Large intestine (tissue), 3 donors: ENCODE data around the gene ADGRG3. TPM values are rescaled to one million over a fixed set of nuclear protein-coding genes. Genes with fewer than 3 reads are reported as not detected.
"Not testable (repeated sequence)": the region's sequence is repeated elsewhere in the genome, so short reads cannot be mapped to it uniquely, and the experiment has no call there.

Source experiments
- DNase-seq, 2 donors: peaks; one replicate each; pipeline versions ENCODE4 v3.0.0 to v3.0.0-alpha.2; 2013
- H3K27ac ChIP-seq: one replicate; pipeline ENCODE4 v1.5.1; 2013; ENCODE audit warnings: low read length
- H3K27me3 ChIP-seq: 2 replicates; pipeline ENCODE4 v1.6.1; 2013; ENCODE audit warnings: low read length; ENCODE audit not compliant: control insufficient read depth, insufficient read depth
- H3K36me3 ChIP-seq: 2 replicates; pipeline ENCODE4 v1.6.1; 2013; ENCODE audit warnings: low read length; ENCODE audit not compliant: control insufficient read depth, insufficient read depth
- H3K4me1 ChIP-seq: one replicate; pipeline ENCODE4 v1.6.1; 2013; ENCODE audit warnings: low read length; ENCODE audit not compliant: control insufficient read depth, insufficient read depth
- H3K4me3 ChIP-seq: one replicate; pipeline ENCODE4 v1.5.1; 2013; ENCODE audit warnings: low read length
- H3K9me3 ChIP-seq: one replicate; pipeline ENCODE4 v1.6.1; 2013; ENCODE audit warnings: mild to moderate bottlenecking, low read depth, low read length, moderate library complexity; ENCODE audit not compliant: control insufficient read depth
- WGBS: methylation state at CpG from one replicate; pipeline ENCODE4 v1.1.5; 2013; ENCODE audit warnings: low lambda C conversion rate; ENCODE audit not compliant: insufficient coverage; 5-methylcytosine and 5-hydroxymethylcytosine counted together
- polyA plus RNA-seq: library from polyadenylated mRNA; unstranded; fragments of 120-200 nt; gene quantifications from one replicate; pipeline ENCODE4 v1.2.1, GENCODE V29; 2013

Gene ADGRG3
- polyA plus RNA-seq, 1 donor = 1.7 TPM

DNA sequence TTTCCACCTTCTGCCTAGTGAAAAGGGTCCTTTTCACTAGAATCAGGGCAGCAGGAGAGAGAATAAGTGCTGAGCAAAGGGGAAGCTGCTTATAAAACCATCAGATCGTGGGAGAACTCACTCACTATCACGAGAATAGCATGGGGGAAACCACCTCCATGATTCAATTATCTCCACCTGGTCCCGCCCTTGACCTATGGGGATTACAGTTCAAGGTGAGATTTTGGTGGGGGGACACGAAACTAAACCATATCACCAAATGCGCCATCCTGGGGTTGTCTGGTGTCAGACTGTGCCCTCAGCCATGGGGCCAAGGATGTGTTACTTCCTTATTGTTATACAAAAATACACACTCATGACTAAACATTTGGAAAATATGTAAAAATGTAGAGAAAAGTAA, 57.0 kb downstream of the ADGRG3 start:
- no peak for DNase-seq
- WGBS = 80% methylated on average over 1 of the region's 5 CpGs
- H3K27me3 ChIP-seq = no peaks in the 10 kb centered on the region
- no peak overlapping the region for H3K4me3 ChIP-seq
- no peaks in the 10 kb centered on the region for H3K4me1 ChIP-seq
- H3K36me3 ChIP-seq = no peaks in the 10 kb centered on the region
- H3K9me3 ChIP-seq = no peaks in the 10 kb centered on the region
- H3K27ac ChIP-seq = no peak overlapping the region

DNA sequence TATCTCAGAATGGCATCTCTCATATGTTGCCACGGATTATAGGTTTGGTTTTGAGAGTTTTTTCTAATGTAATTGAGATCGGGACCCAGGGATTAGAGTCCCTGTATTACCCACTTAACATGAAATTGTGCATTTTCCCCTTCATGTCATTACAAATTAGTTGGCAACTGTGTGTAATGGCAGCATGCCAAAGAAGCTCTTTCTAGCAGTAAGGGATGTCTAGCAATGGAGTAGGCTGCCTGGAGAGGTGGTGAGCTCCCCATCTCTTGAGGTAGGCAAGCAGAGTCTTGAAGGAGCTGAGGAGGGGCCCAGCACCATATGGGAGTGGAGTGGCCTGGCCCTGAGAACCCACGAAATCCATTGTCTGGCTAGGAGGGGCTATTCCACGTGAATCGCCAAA, 57.4 kb downstream of the ADGRG3 start:
- no peak for DNase-seq
- no peaks in the 10 kb centered on the region for H3K4me1 ChIP-seq
- WGBS = no CpG with 5 or more reads among the region's 5 CpGs
- H3K4me3 ChIP-seq = no peak overlapping the region
- no peaks in the 10 kb centered on the region for H3K9me3 ChIP-seq
- H3K27ac ChIP-seq = no peak overlapping the region
- H3K27me3 ChIP-seq = no peaks in the 10 kb centered on the region
- no peaks in the 10 kb centered on the region for H3K36me3 ChIP-seq

DNA sequence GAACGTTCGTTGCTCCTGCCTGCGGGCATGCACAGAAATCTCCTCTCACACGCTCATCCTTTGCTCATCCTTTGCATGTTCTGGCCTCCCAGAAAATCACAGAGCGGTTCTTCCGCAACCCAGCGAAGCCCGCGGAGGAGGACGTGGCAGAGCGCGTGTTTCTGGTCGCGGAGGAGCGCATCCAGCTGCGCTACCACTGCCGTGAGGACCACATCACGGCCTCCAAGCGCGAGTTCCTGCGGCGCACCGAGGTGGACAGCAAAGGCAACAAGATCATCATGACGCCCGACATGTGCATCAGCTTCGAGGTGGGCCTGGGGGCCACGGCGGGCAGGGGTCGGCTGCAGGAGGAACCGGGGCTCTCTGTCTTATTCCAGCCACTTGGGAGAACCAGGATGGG, 57.9 kb downstream of the ADGRG3 start:
- Histone ChIP-seq H3K36me3 (no peaks in the 10 kb centered on the region), H3K4me1 (no peaks in the 10 kb centered on the region), H3K27ac (no peak overlapping the region), H3K27me3 (no peaks in the 10 kb centered on the region), H3K4me3 (no peak overlapping the region), H3K9me3 (no peaks in the 10 kb centered on the region)
- no peak for DNase-seq
- WGBS = 100% methylated on average over 2 of the region's 30 CpGs

DNA sequence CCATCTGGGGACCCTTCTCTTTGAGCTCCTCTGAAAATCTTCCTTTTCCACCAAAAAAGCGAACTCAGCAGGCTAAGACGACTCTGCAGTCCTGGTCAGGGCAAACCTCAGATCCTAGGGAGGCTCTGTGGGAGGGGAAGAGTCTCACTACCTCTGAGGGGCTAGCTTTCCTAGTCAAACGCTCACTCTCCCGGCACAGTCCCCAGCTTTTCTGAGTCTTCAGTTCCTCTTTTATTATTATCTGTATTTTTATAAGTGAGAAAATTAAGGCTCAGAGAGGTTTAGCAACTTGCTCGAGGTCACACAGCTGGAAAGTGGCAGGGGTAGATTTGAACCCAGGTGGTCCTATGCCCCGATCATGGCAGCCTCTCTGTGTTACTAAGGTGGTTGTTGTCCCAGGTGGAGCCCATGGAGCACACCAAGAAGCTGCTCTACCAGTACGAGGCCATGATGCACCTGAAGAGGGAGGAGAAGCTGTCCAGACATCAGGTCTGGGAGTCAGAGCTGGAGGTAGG, 58.4 kb downstream of the ADGRG3 start:
- H3K4me1 ChIP-seq = no peaks in the 10 kb centered on the region
- no peaks in the 10 kb centered on the region for H3K9me3 ChIP-seq
- no peaks in the 10 kb centered on the region for H3K36me3 ChIP-seq
- H3K27ac ChIP-seq = no peak overlapping the region
- WGBS = no CpG with 5 or more reads among the region's 7 CpGs
- DNase-seq = no peak
- H3K4me3 ChIP-seq = no peak overlapping the region
- no peaks in the 10 kb centered on the region for H3K27me3 ChIP-seq

DNA sequence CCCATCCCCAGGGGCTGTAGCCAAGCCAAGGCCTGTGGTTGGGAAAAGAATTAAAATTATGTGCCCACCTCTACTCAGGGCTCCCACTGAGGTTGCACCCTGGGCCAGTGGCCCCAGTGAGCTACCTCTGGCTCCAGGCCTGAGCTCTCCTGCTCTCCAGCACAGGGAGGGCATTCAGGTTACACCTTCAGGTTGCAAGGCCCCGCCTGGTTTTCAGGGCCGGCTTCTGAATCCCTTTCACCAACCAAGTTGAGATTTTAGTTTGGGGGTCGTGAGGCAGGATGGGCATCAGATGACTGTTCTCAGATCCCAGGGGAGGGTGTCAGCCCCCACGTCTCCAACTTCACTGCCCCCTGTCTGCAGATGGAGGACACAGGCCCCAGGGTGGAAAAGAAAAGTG, 59.5 kb downstream of the ADGRG3 start:
- Histone ChIP-seq H3K27me3 (no peaks in the 10 kb centered on the region), H3K4me1 (no peaks in the 10 kb centered on the region), H3K36me3 (no peaks in the 10 kb centered on the region), H3K27ac (no peak overlapping the region), H3K4me3 (no peak overlapping the region), H3K9me3 (no peaks in the 10 kb centered on the region)
- WGBS = no CpG with 5 or more reads among the region's 4 CpGs
- DNase-seq = no peak

DNA sequence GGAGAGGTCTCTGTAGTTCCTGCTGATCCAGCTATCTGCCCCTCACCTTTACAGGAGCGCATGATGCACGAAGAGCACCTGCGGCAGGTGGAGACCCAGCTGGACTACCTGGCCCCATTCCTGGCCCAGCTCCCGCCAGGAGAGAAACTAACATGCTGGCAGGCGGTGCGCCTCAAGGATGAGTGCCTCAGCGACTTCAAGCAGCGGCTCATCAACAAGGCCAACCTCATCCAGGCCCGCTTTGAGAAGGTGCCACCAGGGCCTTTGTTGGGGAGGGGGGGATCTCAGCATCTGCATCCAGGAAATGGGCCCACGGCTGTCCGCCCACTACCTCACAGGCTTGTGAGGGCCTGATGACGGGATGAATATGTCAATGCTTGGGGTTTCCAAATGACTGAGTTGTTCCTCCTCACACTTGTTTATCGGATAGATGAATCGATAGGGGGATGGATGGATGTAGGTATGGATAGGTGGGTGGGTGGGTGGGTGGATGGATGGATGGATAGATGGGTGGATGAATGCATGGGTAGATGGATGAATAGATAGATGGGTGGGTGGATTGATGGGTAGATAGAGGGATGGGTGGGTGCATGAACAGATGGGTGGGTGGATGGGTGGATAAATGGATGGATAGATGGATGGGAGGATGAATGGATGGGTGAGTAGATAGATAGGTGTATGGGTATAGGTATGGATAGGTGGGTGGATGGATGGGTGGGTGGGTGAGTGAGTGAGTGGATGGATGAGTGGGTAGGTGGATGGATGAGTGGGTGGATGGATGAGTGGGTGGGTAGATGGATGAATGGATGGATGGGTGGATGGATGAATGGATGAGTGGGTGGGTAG, 60.5 kb downstream of the ADGRG3 start:
- WGBS = no CpG with 5 or more reads among the region's 14 CpGs
- Histone ChIP-seq H3K36me3 (no peaks in the 10 kb centered on the region), H3K4me3 (no peak overlapping the region), H3K9me3 (no peaks in the 10 kb centered on the region), H3K27me3 (no peaks in the 10 kb centered on the region), H3K27ac (no peak overlapping the region), H3K4me1 (no peaks in the 10 kb centered on the region)
- DNase-seq = no peak

DNA sequence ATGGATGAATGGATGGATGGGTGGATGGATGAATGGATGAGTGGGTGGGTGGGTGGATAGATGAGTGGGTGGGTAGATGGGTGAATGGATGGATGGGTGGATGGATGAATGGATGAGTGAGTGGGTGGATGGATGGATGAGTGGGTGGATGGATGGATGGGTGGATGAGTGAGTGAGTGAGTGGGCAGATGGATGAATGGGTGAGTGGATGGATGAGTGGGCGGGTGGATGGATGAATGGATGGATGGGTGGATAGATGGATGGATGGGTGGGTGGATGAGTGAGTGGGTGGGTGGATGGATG, 61.0 kb downstream of the ADGRG3 start:
- Histone ChIP-seq H3K4me3 (no peak overlapping the region), H3K27ac (no peak overlapping the region), H3K27me3 (no peaks in the 10 kb centered on the region), H3K36me3 (no peaks in the 10 kb centered on the region), H3K9me3 (no peaks in the 10 kb centered on the region), H3K4me1 (no peaks in the 10 kb centered on the region)
- DNase-seq = no peak
- WGBS = no CpG with 5 or more reads among the region's 1 CpG

DNA sequence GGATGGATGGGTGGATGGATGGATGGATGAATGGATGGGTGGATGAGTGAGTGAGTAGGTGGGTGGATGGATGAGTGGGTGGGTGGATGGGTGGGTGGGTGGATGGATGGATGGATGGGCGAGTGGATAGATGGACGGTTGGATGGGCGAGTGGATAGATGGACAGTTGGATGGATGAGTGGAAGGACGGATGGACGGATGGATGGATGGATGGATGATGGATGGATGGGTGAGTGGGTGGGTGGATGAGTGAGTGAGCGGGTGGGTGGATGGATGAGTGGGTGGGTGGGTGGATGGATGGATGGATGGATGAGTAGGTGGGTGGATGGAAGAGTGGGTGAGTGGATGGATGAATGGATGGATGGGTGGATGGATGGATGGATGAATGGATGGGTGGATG, 61.7 kb downstream of the ADGRG3 start:
- WGBS = 76% methylated on average over 3 of the region's 6 CpGs
- not testable (repeated sequence) for H3K27me3 ChIP-seq, H3K4me3 ChIP-seq, H3K9me3 ChIP-seq, H3K27ac ChIP-seq, H3K36me3 ChIP-seq, H3K4me1 ChIP-seq, DNase-seq

DNA sequence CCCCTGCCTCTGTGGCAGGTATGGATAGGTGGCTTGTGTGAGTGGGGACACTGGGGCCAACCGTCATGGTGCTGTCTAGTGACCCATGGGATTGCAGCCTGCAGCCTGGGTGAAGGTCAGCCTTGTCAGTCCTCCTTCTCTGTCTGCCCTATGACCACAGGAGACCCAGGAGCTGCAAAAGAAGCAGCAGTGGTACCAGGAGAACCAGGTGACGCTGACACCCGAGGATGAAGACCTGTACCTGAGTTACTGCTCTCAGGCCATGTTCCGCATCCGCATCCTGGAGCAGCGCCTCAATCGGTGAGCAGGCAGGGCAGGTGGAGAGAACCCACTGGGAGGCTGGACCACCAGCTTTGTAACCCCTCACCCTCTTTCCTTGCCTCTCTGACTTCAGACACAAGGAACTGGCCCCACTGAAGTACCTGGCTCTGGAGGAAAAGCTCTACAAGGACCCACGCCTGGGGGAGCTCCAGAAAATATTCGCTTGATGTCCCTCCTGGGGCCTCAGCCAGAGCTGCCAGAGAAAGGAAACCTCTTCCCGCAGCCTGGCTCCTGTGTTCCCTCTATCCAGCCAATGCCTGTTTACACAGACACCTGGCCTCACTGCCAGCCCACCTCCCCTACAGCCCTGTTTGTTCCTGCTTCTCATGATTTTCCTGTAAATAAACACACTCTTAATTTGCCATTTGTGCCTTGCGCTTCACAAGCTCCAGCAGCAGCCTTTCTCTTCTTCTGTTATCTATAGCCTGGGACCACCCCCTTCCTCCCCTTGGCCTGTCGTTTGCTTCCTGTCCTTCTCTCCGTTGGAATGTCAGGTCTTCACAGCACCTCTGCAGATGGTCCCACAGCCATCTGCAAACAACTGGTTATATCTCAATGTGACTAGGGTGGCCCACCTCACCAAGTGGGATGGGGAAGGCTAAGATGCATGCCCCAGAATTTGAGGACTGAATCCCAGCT, 62.9 kb downstream of the ADGRG3 start:
- Histone ChIP-seq H3K4me1 (peaks cover 5% of the 10 kb centered on the region), H3K27me3 (no peaks in the 10 kb centered on the region), H3K27ac (no peak overlapping the region), H3K4me3 (no peak overlapping the region), H3K36me3 (no peaks in the 10 kb centered on the region), H3K9me3 (no peaks in the 10 kb centered on the region)
- WGBS = 73% methylated on average over 2 of the region's 13 CpGs
- no peak for DNase-seq

DNA sequence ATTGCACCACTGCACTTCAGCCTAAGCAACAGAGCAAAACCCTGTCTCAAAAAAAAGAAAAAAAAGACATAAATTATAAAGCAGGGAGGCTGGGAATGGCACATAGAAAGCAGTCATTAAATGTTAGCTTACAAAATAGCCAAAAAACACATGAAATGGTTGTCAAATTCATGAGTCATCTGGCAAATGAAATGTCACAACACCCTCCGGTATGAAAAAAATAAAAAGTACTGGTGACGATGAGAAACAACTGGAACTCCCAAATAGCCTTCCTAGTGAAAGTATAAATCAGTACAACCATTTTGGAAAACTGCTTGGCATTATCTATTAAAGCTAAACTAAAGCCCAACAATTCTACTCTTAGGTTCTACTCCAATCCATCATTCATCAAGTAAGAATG, 63.9 kb downstream of the ADGRG3 start:
- Histone ChIP-seq H3K4me1 (peaks cover 9% of the 10 kb centered on the region), H3K27me3 (no peaks in the 10 kb centered on the region), H3K36me3 (no peaks in the 10 kb centered on the region), H3K4me3 (no peak overlapping the region), H3K9me3 (no peaks in the 10 kb centered on the region), H3K27ac (no peak overlapping the region)
- no peak for DNase-seq
- no CpG with 5 or more reads among the region's 2 CpGs for WGBS
